DMS114 treated with DMSO at 0.1 percent for 48 hours (cell line): ENCODE data around the gene FBRSL1.
"Not testable (repeated sequence)": the region's sequence is repeated elsewhere in the genome, so short reads cannot be mapped to it uniquely, and the experiment has no call there.

Experiments used
- DNase-seq: peaks from one replicate; lab custom pipeline; 2025; ENCODE audit not compliant: unreplicated experiment; lab: John Stamatoyannopoulos, UW

Gene FBRSL1

GRCh38 chr12:132470397-132470796 is 19.6 kb upstream of the FBRSL1 start:
- no peak for DNase-seq

- DNase-seq = no peak
These were observed 18.7 kb upstream of the FBRSL1 start for GRCh38 chr12:132471011-132471857.

GRCh38 chr12:132471858-132472255 is 18.1 kb upstream of the FBRSL1 start:
- DNase-seq = no peak

- no peak for DNase-seq
These were observed 17.6 kb upstream of the FBRSL1 start for GRCh38 chr12:132472386-132472785.

DNA sequence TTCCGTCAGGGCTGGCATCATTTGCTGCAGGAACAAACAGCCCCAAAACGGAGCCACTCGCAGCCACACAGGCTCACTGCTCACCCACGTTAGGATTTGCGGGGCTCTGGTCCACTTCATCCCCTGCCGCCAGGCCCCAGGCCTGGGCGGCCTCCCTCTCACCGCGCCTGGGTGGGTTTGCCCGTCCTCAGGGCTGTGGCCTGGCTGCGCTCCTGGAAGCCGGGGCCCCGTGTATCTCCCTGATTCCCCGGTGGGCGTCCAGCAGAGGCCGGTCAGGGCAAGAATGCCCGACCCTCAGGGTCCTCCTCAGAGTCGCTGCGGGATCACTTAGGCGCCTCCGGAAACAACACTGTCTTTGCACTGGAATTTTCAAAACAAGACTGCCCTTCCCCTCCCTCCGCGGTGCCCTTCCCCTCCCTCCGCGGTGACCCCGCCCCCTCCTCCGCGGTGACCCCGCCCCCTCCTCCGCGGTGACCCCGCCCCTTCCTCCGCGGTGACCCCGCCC is 15.7 kb upstream of the FBRSL1 start:
- no peak for DNase-seq

DNA sequence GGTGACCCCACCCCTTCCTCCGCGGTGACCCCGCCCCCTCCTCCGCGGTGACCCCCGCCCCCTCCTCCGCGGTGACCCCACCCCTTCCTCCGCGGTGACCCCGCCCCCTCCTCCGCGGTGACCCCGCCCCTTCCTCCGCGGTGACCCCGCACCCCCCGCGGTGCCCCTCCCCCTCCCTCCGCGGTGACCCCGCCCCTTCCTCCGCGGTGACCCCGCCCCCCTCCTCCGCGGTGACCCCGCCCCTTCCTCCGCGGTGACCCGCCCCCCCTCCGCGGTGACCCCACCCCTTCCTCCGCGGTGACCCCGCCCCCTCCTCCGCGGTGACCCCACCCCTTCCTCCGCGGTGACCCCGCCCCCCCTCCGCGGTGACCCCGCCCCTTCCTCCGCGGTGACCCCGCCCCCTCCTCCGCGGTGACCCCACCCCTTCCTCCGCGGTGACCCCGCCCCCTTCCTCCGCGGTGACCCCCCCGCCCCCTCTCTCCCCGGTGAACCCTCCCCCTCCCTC is 15.1 kb upstream of the FBRSL1 start:
- DNase-seq = not testable (repeated sequence)

DNA sequence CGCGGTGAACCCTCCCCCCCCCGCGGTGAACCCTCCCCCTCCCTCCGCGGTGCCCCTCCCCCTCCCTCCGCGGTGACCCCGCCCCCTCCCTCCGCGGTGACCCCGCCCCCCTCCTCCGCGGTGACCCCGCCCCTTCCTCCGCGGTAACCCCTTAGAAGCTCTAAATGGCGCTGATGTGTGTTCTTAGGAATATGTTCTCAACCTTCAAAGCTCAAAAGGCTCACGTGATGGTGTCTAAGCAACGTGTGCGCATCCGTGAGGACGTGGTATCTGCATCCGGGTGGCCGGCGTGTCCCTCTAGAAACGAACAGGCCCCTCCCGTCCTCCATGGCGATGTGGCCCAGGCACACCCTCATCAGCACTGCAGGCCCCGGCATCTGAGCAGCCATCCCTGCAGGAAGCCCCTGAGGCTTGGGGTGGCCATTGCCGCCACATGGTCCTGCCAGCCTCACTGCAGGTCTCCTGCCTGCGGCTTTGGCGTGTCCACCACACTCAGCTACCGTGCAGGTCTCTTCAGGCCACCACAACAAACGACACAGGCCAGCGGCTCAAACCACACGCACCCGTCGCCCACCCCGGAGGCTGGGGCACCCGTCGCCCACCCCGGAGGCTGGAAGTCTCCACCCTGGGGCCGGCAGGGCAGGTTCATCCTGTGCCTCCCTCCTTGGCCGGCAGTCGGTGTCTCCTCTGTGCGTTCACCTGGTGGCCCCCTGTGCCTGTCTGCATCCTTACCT is 14.5 kb upstream of the FBRSL1 start:
- DNase-seq = no peak

DNA sequence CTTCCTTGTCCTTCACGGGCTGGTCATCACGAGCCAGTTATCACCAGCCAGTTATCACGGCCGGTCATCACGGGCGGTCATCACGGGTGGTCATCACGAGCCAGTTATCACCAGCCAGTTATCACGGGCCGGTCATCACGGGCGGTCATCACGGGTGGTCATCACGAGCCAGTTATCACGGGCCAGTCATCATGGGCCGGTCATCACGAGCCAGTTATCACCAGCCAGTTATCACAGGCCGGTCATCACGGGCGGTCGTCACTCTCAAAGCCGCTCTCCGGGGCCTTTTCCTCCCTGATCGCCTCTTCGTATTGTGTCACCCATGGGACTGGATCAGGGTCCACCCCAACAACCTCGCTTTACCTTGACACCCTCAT is 13.9 kb upstream of the FBRSL1 start:
- no peak for DNase-seq

DNA sequence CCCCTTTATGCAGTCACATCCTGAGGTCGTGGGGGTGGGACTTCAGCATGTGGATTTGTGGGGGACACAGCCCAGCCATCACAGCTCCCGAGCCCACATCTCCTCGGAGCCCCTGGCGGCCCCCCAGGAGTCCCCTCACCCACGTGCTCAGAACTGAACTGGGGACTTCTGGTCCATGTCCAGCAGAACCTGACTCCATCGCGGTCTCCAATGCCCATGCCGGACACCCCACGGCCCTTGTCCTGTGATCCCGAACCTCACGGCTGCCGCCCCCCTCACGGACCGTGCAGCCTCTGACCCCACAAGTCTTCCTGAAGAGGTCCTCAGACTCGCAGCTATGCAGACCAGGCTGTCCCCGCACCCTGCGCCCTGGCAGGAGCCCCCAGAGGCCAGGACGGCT is 13.5 kb upstream of the FBRSL1 start:
- no peak for DNase-seq

DNA sequence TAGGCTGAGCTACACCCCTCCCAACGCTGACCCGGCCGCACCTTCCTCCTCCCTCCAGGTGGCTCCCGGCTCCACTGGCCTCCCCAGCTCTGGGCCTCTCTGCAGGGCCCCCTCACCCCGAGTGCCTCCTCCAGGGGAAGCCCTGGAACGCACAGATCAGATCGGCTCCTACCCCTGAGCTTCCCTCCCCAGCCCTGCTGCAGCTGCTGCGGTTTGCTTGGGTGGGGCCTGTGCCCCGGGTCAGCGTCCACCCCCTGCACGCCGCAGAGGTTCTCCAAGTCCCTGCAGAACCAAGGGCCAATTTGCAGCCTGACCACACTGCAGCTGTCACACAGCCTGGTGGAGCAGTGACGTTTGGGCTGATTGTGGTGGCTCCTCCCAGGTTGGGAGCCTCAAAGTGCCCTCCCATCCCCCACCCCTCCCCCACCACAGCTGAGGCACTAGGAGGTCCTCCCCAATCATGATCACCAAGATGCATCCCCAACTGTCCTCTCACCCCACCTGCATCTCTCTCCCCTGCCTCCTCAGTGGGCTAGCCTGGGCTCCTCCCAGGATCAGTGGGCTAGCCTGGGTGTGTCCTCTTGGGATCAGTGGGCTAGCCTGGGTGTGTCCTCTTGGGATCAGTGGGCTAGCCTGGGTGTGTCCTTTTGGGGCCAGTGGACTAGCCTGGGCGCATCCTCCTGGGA is 12.8 kb upstream of the FBRSL1 start:
- no peak for DNase-seq

- DNase-seq = no peak
These were observed 12.1 kb upstream of the FBRSL1 start for GRCh38 chr12:132477703-132478432.

- no peak for DNase-seq
These were observed 11.5 kb upstream of the FBRSL1 start for GRCh38 chr12:132478433-132478803.

GRCh38 chr12:132478845-132479244 is 11.1 kb upstream of the FBRSL1 start:
- DNase-seq = no peak

DNA sequence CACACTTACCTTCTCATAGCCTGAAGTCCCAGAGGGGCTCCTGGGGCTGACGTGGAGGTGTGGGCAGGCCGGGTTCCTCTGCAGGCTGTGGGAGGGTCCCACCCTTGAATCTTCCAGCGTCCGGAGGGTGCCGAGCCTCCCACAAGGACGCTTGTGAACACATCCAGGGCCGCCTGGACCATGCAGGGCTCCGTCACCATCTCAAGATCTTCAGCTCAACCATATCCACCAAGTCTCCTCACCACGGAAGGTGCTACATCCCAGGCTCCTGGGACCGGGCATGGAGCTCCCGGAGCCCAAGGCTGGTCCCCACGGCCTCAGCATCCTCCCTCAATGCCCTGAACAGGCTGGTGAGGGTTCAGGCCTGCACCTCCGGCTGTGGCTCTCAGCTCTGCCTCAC is 10.7 kb upstream of the FBRSL1 start:
- no peak for DNase-seq

- no peak for DNase-seq
These were observed 9.9 kb upstream of the FBRSL1 start for GRCh38 chr12:132479938-132480622.

DNA sequence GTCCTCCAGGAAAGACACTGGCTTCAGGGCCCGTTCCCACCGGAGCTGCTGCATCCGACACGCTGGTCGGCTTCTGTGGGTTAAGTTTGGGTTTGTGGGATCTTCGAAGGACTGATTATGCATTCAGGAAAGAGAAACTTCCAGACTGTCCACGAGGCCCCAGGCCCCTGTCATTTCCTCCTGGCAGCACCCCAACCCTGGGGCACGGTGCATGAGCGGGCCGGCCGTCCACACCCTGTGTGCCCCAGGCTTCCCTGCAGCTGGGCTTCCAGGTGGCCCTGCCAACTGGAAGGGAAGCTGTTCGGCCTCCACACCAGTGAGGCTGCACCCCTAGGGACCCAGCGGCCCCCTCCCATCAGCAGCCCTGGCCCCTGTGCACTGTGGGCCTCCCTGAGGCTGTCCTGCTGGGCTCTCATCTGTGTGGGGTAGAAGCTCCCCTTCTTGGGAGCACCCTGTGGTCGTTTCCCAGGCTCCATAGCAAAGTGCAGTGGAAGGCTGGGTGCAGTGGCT is 9.3 kb upstream of the FBRSL1 start:
- DNase-seq = no peak

- DNase-seq = no peak
These were observed 8.6 kb upstream of the FBRSL1 start for GRCh38 chr12:132481345-132481744.

DNA sequence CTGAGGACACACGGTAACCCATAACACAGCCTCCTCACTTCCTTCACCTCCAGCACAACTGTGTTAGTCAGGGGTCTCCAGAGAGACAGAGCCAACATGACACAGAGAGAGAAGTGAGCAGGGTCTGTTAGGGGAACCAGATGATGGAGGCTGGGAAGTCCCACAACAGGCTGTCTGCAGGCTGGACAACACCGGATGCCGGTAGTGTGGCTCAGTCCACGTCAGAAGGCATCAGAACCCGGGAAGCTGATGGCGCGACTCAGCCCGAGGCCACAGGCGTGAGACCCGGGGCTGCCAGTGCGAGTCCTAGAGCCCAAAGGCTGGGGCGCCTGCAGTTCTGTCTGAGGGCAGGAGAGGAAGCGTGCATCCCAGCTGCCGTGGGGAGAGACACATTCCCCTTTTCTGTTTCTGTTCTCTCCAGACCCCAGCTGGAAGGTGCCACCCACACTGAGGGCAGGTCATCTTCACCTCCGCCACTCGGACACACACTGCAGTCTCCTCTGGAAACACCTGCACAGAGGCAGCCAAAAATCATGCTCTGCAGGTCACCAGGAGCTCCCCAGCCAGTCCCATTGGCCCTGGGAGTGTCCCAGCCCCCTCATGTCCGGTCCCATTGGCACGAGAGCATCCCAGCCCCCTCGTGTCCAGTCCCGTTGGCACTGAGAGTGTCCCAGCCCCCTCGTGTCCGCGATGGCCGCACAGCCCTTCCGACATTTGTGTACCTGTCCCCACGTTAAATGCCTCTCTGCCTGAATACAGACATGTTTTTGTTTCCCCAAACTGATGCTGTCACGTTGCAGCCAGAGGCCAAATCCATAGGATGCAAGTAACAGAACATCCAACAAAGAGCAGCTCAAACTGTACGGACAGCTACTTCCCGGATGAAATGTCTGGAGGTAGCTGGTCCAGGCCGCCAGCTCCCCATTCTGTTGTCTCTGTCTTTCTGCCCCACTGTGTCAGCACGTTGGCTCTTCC is 7.9 kb upstream of the FBRSL1 start:
- DNase-seq = no peak

DNA sequence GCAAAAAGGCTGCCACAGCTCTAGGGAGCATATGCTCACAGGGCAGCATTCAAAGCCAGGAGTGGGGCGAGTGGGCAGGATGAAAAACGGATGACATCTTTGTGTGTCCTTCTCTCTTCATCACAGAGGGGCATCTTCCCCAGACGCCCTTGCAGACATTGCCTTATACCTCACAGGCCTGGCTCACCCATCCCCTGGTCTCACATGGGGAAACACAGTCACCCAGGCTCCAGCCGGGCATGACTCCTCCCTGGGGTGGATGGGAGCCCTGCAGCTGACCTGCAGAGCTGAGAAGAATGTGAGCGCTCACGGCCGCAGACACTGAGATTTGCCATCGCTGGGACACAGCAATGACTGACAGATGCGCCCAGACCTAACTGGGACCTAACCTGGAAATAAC is 7.2 kb upstream of the FBRSL1 start:
- no peak for DNase-seq
